ENCODE results near the gene BLVRA. TPM values are rescaled to one million over a fixed set of nuclear protein-coding genes. Genes with fewer than 3 reads are reported as not detected.
"Not testable (repeated sequence)": the region's sequence is repeated elsewhere in the genome, so short reads cannot be mapped to it uniquely, and the experiment has no call there.

The BLVRA gene
- total RNA-seq, 2 experiments from 2014 or later = 0.91 TPM; not detected in 1

- BruUV-seq (replicated peaks) = TSS peak; percentile 91
Observed at GRCh38 chr7:43729214-43729923, 29.1 kb upstream of the BLVRA start, which contains the start of gene COA1. Gene COA1, minus strand, starts transcription at chr7:43729523. Its CDS starts 80,909 bp downstream, at chr7:43648614.

GRCh38 chr7:43729924-43730248 lies 28.6 kb upstream of the BLVRA start:
- DNase-seq (ENCODE audit: low spot score) = no peak
- Histone ChIP-seq H3K4me2 (ENCODE audit: low read length) (peak overlapping the region; percentile 70), H2AFZ (ENCODE audit: low read length) (peak overlapping the region; percentile 97), H3K4me3 (ENCODE audit: low read depth, low read length, poor library complexity, severe bottlenecking) (peak overlapping the region; percentile 80), H4K20me1 (ENCODE audit: insufficient read depth, low read length) (peaks cover 7% of the 10 kb centered on the region; the same call in 1 of the 2 replicates), H3K4me1 (ENCODE audit: insufficient read depth, low read length, poor library complexity, severe bottlenecking) (peaks cover 19% of the 10 kb centered on the region), H3K79me2 (ENCODE audit: insufficient read depth, low read depth, low read length) (peaks cover 41% of the 10 kb centered on the region), H3K9me2 (ENCODE audit: insufficient read depth, low read length) (no peaks in the 10 kb centered on the region), H3K9me3 (ENCODE audit: low read length) (peaks cover 13% of the 10 kb centered on the region; the same call in 1 of the 2 replicates), H3K27ac (ENCODE audit: low read depth, low read length, poor library complexity, severe bottlenecking) (no peak overlapping the region), H3K36me3 (ENCODE audit: insufficient read depth, low read length) (peaks cover 13% of the 10 kb centered on the region)
- intact Hi-C loops (cut with micrococcal nuclease; ENCODE audit: unreplicated experiment) = loop anchor here (1.0 to 10.0 kb wide), 4 partner anchors 107 to 275 kb away; partner anchors contain the start of gene STK17A
- ChIA-PET CTCF (ENCODE audit: unreplicated experiment) (interaction anchor here (2.2 kb wide), 1 partner anchor 147 kb away, joined by 11 read pairs; the partner anchor contains the start of gene STK17A), POLR2A (interaction anchor here (0.5 to 1.6 kb wide), 11 partner anchors 35 to 503 kb away, joined by 3 to 5 read pairs (median 3); partner anchors contain the start of genes MRPS24 and STK17A)
- no TSS peak for BruUV-seq (replicated peaks)
- TF ChIP-seq CTCF (conservative IDR thresholded peaks at IDR 0.05; ENCODE audit: low read length) (no peak), EZH2phosphoT487 (IDR thresholded peaks at IDR 0.05; ENCODE audit: borderline replicate concordance, low read depth, low read length) (no peak)

More at GRCh38 chr7:43729214-43729923, 29.1 kb upstream of the BLVRA start, which contains the start of gene COA1:
- Histone ChIP-seq H3K9me3 (ENCODE audit: low read length) (peaks cover 13% of the 10 kb centered on the region; the same call in 1 of the 2 replicates), H2AFZ (ENCODE audit: low read length) (peak within 1 kb of the TSS; percentile 97), H3K9me2 (ENCODE audit: insufficient read depth, low read length) (no peaks in the 10 kb centered on the region), H3K27ac (ENCODE audit: low read depth, low read length, poor library complexity, severe bottlenecking) (peak within 1 kb of the TSS; percentile 41), H3K36me3 (ENCODE audit: insufficient read depth, low read length) (peaks cover 18% of the 10 kb centered on the region), H3K4me3 (ENCODE audit: low read depth, low read length, poor library complexity, severe bottlenecking) (peak within 1 kb of the TSS; percentile 80), H4K20me1 (ENCODE audit: insufficient read depth, low read length) (peaks cover 7% of the 10 kb centered on the region; the same call in 1 of the 2 replicates), H3K79me2 (ENCODE audit: insufficient read depth, low read depth, low read length) (peaks cover 46% of the 10 kb centered on the region), H3K4me1 (ENCODE audit: insufficient read depth, low read length, poor library complexity, severe bottlenecking) (peaks cover 19% of the 10 kb centered on the region), H3K4me2 (ENCODE audit: low read length) (peak within 1 kb of the TSS; percentile 70)
- intact Hi-C loops (cut with micrococcal nuclease; ENCODE audit: unreplicated experiment) = loop anchor here (1.0 to 10.0 kb wide), 4 partner anchors 108 to 275 kb away; partner anchors contain the start of gene STK17A
- CTCF ChIA-PET (ENCODE audit: unreplicated experiment) = interaction anchor here (0.6 to 2.2 kb wide), 2 partner anchors 147 to 781 kb away, joined by 3 to 11 read pairs; partner anchors contain the start of gene STK17A
- POLR2A ChIA-PET = interaction anchor here (0.5 to 1.6 kb wide), 12 partner anchors 12 to 503 kb away, joined by 3 to 6 read pairs (median 3); partner anchors contain the start of genes MRPS24 and STK17A
- TF ChIP-seq CTCF (conservative IDR thresholded peaks at IDR 0.05; ENCODE audit: low read length) (peak; percentile 29; the same call in 1 of the 2 replicates), EZH2phosphoT487 (IDR thresholded peaks at IDR 0.05; ENCODE audit: borderline replicate concordance, low read depth, low read length) (no peak)
- peak; percentile 89 for DNase-seq (ENCODE audit: low spot score)

DNA sequence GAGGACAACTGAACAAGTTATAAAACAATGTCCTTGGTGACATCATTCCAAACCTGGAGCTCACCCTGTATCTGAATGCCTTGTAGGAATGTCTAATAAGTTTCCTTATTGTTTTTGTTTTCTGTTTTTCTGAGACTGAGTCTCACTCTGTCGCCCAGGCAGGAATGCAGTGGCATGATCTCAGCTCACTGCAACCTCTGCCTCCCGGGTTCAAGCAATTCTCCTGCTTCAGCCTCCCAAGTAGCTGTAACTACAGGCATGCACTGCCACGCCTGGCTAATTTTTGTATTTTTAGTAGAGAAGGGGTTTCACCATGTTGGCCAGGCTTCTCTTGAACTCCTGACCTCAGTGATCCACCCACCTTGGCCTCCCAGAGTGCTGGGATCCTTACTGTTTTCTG lies 27.0 kb upstream of the BLVRA start:
- peaks cover 25% of the 10 kb centered on the region for H3K79me2 ChIP-seq (ENCODE audit: insufficient read depth, low read depth, low read length)
- H3K27ac ChIP-seq (ENCODE audit: low read depth, low read length, poor library complexity, severe bottlenecking); H3K4me2 ChIP-seq (ENCODE audit: low read length); H4K20me1 ChIP-seq (ENCODE audit: insufficient read depth, low read length); H3K9me2 ChIP-seq (ENCODE audit: insufficient read depth, low read length); BruUV-seq (replicated peaks); DNase-seq (ENCODE audit: low spot score); CTCF ChIA-PET (ENCODE audit: unreplicated experiment); H2AFZ ChIP-seq (ENCODE audit: low read length); H3K4me3 ChIP-seq (ENCODE audit: low read depth, low read length, poor library complexity, severe bottlenecking); intact Hi-C loops (cut with micrococcal nuclease; ENCODE audit: unreplicated experiment); H3K36me3 ChIP-seq (ENCODE audit: insufficient read depth, low read length): not testable (repeated sequence)
- H3K4me1 ChIP-seq (ENCODE audit: insufficient read depth, low read length, poor library complexity, severe bottlenecking) = peaks cover 19% of the 10 kb centered on the region
- peaks cover 11% of the 10 kb centered on the region; the same call in 1 of the 2 replicates for H3K9me3 ChIP-seq (ENCODE audit: low read length)
- POLR2A ChIA-PET = interaction anchor here (0.6 kb wide), 1 partner anchor 12 kb away, joined by 3 read pairs; no protein-coding TSS in a partner anchor

- intact Hi-C loops (cut with micrococcal nuclease; ENCODE audit: unreplicated experiment); H3K36me3 ChIP-seq (ENCODE audit: insufficient read depth, low read length); H3K4me3 ChIP-seq (ENCODE audit: low read depth, low read length, poor library complexity, severe bottlenecking); H3K9me3 ChIP-seq (ENCODE audit: low read length); BruUV-seq (replicated peaks); H3K9me2 ChIP-seq (ENCODE audit: insufficient read depth, low read length); H3K79me2 ChIP-seq (ENCODE audit: insufficient read depth, low read depth, low read length); CTCF ChIA-PET (ENCODE audit: unreplicated experiment); DNase-seq (ENCODE audit: low spot score); H4K20me1 ChIP-seq (ENCODE audit: insufficient read depth, low read length); H3K4me1 ChIP-seq (ENCODE audit: insufficient read depth, low read length, poor library complexity, severe bottlenecking); H3K27ac ChIP-seq (ENCODE audit: low read depth, low read length, poor library complexity, severe bottlenecking); H3K4me2 ChIP-seq (ENCODE audit: low read length); H2AFZ ChIP-seq (ENCODE audit: low read length): not testable (repeated sequence)
- POLR2A ChIA-PET = interaction anchor here (1.1 to 1.3 kb wide), 2 partner anchors 25 to 153 kb away, joined by 4 to 5 read pairs; partner anchors contain the start of gene STK17A
Observed at GRCh38 chr7:43734575-43735332, 23.7 kb upstream of the BLVRA start.

Data from OCI-LY7 (cell line).